ENCODE results near the gene IFITM5.
"Not testable (repeated sequence)": the region's sequence is repeated elsewhere in the genome, so short reads cannot be mapped to it uniquely, and the experiment has no call there.

Gene IFITM5

GRCh38 chr11:328012-328411, 28.7 kb upstream of the IFITM5 start:
- no peak for DNase-seq (ENCODE audit: low spot score)

DNA sequence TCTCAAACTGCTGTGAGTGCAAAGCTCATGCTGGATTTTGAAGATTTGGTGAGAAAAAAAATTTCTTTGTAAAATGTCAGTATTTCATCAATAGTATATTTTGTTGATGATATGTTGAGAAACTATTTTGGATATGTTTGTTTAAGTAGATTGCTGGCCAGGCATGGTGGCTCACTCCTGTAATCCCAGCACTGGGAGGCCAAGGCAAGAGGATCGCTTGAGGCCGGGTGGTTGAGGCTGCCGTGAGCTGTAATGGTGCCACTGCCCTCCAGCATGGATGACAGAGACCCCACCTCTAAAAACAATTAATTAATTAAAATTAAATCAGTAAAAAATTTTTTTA, 28.2 kb upstream of the IFITM5 start:
- DNase-seq (ENCODE audit: low spot score) = no peak

GRCh38 chr11:326842-327580, 27.7 kb upstream of the IFITM5 start:
- no peak for DNase-seq (ENCODE audit: low spot score)

DNA sequence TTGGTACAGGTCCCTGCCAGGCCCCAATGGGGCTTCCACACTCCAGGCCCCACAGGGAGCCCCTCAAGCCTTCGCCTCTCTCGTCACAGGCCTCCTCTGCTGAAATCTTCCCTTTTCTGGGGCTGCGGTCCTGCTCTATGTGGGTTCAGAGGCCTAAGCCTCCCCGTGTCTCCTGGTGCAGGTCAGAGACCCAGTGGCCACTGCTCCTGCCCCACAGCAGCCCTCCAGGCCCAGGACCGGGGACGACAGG, 27.2 kb upstream of the IFITM5 start:
- no peak for DNase-seq (ENCODE audit: low spot score)

- DNase-seq (ENCODE audit: low spot score) = no peak
Observed at GRCh38 chr11:325796-326591, 26.7 kb upstream of the IFITM5 start.

DNA sequence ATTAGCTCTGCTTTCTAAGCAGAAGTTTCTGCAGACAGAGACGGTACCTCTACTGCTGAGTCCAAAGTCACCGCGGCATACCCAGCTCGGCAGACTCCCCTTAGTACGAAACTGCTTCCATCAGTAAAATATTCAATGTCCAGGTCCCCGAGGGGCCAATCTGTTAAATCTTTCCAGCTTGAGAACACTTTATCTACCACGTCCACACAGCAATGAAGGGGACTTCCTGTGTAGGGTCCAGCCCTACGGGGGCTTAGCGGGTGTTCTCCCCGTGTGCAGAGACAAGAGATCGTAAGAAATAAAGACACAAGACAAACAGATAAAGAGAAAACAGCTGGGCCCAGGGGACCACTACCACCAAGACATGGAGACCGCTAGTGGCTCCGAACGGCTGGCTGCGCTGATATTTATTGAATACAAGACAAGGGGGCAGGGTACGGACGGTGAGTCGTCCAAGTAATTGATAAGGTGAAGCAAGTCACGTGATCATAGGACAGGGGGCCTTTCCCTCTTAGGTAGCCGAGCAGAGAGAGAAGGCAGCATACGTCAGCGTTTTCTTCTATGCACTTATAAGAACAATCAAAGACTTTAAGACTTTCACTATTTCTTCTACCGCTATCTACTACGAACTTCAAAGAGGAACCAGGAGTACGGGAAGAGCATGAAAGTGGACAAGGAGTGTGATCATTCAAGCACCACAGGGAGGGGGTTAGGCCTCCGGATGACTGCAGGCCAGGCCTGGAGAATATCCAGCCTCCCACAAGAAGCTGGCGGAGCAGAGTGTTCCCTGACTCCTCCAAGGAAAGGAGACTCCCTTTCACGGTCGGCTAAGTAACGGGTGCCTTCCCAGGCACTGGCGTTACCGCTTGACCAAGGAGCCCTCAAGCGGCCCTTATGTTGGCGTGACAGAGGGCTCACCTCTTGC, 25.5 kb upstream of the IFITM5 start:
- not testable (repeated sequence) for DNase-seq (ENCODE audit: low spot score)

GRCh38 chr11:324156-324555, 24.8 kb upstream of the IFITM5 start:
- no peak for DNase-seq (ENCODE audit: low spot score)

DNA sequence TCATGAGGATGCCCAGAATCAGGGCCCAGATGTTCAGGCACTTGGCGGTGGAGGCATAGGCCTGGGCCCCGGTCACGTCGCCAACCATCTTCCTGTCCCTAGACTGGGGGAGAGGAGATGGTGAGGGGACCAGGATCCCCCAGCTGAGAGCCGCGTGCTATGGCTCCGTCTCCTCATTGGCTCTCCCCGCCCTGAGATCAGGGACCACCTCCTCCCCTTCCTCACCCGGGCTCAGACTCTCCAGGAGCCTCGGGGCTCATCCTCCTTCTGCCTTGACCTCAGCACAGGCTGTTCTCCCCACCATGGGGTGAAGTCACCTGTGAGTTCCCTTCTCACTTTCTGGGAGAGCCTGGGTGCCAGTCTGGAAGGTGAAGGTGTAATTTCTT, 20.6 kb upstream of the IFITM5 start:
- DNase-seq (ENCODE audit: low spot score) = not testable (repeated sequence)

- not testable (repeated sequence) for DNase-seq (ENCODE audit: low spot score)
Observed at GRCh38 chr11:319121-319887, 20.0 kb upstream of the IFITM5 start.

DNA sequence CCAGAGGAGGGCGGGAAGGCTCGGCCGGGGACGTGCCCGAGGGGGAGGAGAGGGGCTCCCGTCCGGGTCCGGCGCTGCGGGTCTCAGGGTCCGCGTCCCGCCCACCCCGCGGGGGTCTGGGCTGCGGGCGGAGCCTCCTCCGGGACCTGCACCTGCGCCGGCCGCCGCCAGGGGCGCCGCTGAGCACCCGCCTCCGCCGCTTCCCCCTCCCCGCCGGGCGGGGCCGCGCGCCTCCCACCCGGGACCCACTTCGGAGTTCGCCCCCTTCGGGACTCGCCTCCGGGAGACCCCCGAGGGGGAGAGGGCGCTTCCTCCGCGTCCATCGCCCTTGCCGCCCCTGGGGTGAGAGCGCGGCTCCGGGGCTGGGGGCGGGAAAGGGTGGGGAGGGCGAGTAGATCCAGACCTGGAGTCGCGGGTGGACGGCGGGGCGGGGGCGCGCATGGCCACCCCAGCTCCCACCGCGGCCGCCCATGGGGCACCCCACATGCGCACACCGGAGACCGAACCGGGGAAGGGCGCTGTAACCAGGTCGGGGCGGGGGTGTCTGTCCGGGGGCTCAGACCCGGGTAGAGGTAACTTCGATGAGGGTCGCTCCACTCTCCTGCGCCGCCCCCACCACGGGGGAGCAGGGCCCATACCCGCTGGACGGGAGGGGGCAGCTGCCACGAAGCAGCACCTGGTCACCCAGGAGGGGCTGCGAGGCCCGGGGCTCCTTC, 19.2 kb upstream of the IFITM5 start:
- DNase-seq (ENCODE audit: low spot score) = not testable (repeated sequence)

DNA sequence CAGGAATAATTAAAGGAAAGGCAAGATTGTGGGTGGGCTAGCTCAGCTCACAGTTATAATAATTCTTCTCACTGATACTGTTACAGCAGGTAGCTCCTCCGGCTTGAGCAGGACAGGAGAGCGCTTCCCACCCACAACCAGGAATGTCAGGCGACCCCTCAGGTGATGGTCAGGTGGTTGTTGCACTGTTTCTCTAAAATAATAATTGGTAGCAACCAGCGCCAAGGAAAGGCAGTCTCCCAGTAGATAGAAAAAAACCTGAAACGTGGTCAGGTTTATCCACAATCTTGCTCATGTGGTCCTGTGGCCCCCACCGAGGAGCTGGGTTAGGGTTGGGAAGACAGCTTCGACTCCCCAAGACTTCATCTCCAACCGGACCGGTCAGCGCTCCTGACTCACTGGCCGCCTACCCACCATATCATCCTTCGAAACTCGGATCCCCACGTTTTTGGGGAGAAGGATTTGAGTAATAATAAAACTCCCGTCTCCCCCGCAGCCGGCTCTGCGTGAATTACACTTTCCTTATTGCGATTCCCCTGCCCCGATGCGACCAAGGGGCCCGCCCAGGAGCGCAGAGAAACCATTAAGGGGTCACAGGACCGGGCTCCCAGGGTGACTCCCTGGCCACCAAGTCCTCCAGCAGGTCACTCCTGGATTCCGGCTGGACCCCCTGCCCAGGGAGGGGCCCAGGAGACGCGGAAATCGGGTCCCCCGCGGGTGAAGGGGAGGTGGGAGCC, 18.5 kb upstream of the IFITM5 start:
- not testable (repeated sequence) for DNase-seq (ENCODE audit: low spot score)

DNA sequence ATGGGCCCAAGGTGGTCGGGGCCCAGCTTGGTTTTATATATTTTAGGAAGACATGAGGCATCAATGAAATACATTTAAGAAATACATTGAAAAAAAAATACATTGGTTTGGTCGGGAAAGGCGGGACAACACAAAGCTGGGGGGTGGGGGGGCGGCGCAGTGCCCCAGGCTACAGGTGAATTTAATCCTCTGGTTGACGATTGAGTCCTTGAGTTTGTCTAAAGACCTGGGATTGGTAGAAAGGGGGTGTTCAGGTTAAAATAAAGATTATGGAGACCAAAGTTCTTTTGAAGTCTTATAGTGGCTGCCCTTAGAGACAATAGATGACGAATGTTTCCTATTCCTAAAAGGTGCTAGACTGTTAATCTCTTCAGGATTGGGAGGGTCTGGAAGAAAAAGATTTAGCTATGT, 17.6 kb upstream of the IFITM5 start:
- DNase-seq (ENCODE audit: low spot score) = no peak

GRCh38 chr11:316031-316701, 16.8 kb upstream of the IFITM5 start:
- DNase-seq (ENCODE audit: low spot score) = no peak

GRCh38 chr11:315516-315994, 16.2 kb upstream of the IFITM5 start:
- DNase-seq (ENCODE audit: low spot score) = no peak

GRCh38 chr11:315051-315481, 15.7 kb upstream of the IFITM5 start:
- DNase-seq (ENCODE audit: low spot score) = no peak

GRCh38 chr11:314554-314875, 15.2 kb upstream of the IFITM5 start:
- DNase-seq (ENCODE audit: low spot score) = not testable (repeated sequence)

DNA sequence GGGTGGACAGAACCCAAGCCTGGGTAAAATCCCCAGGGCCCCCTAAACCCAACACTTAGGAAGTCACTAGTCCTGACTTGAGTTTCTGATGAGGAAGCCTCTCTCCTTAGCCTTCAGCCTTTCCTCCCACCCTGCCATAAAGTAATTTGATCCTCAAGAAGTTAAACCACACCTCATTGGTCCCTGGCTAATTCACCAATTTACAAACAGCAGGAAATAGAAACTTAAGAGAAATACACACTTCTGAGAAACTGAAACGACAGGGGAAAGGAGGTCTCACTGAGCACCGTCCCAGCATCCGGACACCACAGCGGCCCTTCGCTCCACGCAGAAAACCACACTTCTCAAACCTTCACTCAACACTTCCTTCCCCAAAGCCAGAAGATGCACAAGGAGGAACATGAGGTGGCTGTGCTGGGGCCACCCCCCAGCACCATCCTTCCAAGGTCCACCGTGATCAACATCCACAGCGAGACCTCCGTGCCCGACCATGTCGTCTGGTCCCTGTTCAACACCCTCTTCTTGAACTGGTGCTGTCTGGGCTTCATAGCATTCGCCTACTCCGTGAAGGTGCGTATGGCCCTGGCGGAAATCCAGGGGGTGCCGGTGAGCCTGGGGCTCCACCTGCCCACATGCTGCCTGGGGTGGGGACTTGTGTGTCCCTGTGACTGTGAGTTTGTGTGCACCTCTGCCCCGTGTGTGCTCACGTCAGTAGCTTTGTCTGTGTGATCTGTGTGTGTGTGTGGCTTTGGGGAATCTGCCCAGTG, 14.6 kb upstream of the IFITM5 start, which contains the start of gene IFITM1:
Gene IFITM1 (plus strand): TSS at position 254 of the 767 bp plus-strand sequence. CDS start 131 bp downstream, at position 385.
- DNase-seq (ENCODE audit: low spot score) = no peak

DNA sequence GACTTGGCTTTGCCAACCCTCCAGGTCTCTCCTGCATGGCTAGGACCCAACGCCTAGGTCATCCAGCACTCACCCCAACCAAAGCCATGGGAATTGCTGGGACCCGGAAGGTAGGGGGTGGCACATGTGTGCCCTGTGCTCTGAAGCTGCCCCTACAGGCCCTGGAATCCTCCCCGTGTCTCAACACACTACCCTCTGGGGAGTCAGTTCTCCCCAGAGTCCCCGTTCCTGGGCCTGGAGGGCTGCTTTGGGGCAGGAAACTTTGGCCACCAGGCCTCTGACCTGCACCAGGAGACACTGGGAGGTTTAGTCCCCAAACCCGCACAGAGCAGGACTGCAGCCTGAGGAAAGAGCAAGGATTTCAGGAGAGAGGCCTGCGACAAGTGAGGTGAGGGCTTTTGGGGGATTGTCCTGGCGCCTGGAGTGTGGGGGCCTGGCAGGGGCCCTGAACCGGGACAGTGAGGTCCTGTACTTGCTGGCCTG, 14.0 kb upstream of the IFITM5 start:
- no peak for DNase-seq (ENCODE audit: low spot score)
